Mammary epithelial cell (primary cell): ENCODE data around the gene ZNF692.

Source experiments
- CTCF ChIP-seq, 2 donors: IDR thresholded peaks in 1 of 2; conservative IDR thresholded peaks in 1 of 2; 2 replicates each; pipeline ENCODE4 v1.5.1; 2011 to 2012; ENCODE audit warnings: inconsistent platforms in 2 of 2, low read length in 2 of 2, mild to moderate bottlenecking in 2 of 2, control low read depth in 1 of 2, low read depth in 1 of 2; ENCODE audit not compliant: insufficient read depth in 1 of 2; ENCODE audit errors: extremely low read depth in 1 of 2
- EZH2 ChIP-seq: IDR thresholded peaks from 2 replicates; pipeline ENCODE4 v1.6.1; 2012; ENCODE audit warnings: low read length, inconsistent platforms, borderline replicate concordance

- TF ChIP-seq CTCF (conservative IDR thresholded peaks at IDR 0.05 in 1 of 2, IDR thresholded peaks at IDR 0.05 in 1 of 2; ENCODE audit: extremely low read depth in 1 of 2, insufficient read depth in 1 of 2, low read depth in 1 of 2, low read length in 2 of 2) (no peak), EZH2 (no peak)
These were observed 24.4 kb downstream of the ZNF692 start for GRCh38 chr1:248834343-248834940.
